ENCODE measurements around the gene INSYN2B. TPM values are rescaled to one million over a fixed set of nuclear protein-coding genes. Genes with fewer than 3 reads are reported as not detected.

Gene INSYN2B
- total RNA-seq, 1 experiment from 2014 or later: not detected

- TF ChIP-seq ARID4B (CRISPR knock-in tag; IDR thresholded peaks at IDR 0.05; ENCODE audit: borderline replicate concordance) (no peak), CBFB (CRISPR knock-in tag; IDR thresholded peaks at IDR 0.05; ENCODE audit: low read depth) (no peak), ZBTB43 (CRISPR knock-in tag; IDR thresholded peaks at IDR 0.05) (no peak), NFE2L1 (CRISPR knock-in tag; IDR thresholded peaks at IDR 0.05) (no peak), E2F4 (CRISPR knock-in tag; IDR thresholded peaks at IDR 0.05; ENCODE audit: borderline replicate concordance, low read depth) (no peak), ZNF317 (CRISPR knock-in tag; IDR thresholded peaks at IDR 0.05; ENCODE audit: borderline replicate concordance, low read depth) (no peak), RELA (CRISPR knock-in tag; IDR thresholded peaks at IDR 0.05; ENCODE audit: borderline replicate concordance) (no peak), FOXP1 (CRISPR knock-in tag; IDR thresholded peaks at IDR 0.05; ENCODE audit: borderline replicate concordance) (no peak), GABPB1 (CRISPR knock-in tag; IDR thresholded peaks at IDR 0.05) (no peak)
Measured at GRCh38 chr5:169862391-169862811, 117.9 kb downstream of the INSYN2B start (continued).

GRCh38 chr5:169861934-169862333 lies 118.4 kb downstream of the INSYN2B start:
- Mint-ChIP-seq H3K27me3 (ENCODE audit: low read depth) (no peaks in the 10 kb centered on the region), H3K4me1 (peaks cover 5% of the 10 kb centered on the region; the same call in 1 of the 2 replicates), H3K4me3 (no peak overlapping the region), H3K9me3 (no peaks in the 10 kb centered on the region), H3K36me3 (no peaks in the 10 kb centered on the region), H3K27ac (no peak overlapping the region)
- TF ChIP-seq AFF4 (CRISPR knock-in tag; IDR thresholded peaks at IDR 0.05; ENCODE audit: borderline replicate concordance): no peak
- ChIA-PET CTCF (no interaction called here), POLR2A (no interaction called here)
- DNase-seq (ENCODE audit: low spot score): no peak
- no peak for ATAC-seq

- no peak for ATAC-seq
- Mint-ChIP-seq H3K27me3 (ENCODE audit: low read depth) (no peaks in the 10 kb centered on the region), H3K9me3 (no peaks in the 10 kb centered on the region), H3K4me3 (no peak overlapping the region), H3K27ac (no peak overlapping the region), H3K36me3 (no peaks in the 10 kb centered on the region), H3K4me1 (peaks cover 5% of the 10 kb centered on the region; the same call in 1 of the 2 replicates)
- CTCF ChIA-PET: no interaction called here
- no peak for DNase-seq (ENCODE audit: low spot score)
- POLR2A ChIA-PET: no interaction called here
- TF ChIP-seq ZNF138 (CRISPR knock-in tag; conservative IDR thresholded peaks at IDR 0.05): no peak
- TF ChIP-seq CDX4 (CRISPR knock-in tag; IDR thresholded peaks at IDR 0.05; ENCODE audit: borderline replicate concordance): no peak
- no peak for TF ChIP-seq CREB1 (CRISPR knock-in tag; IDR thresholded peaks at IDR 0.05)
- no peak for TF ChIP-seq RELA (CRISPR knock-in tag; IDR thresholded peaks at IDR 0.05; ENCODE audit: borderline replicate concordance)
- no peak for TF ChIP-seq ATF6 (CRISPR knock-in tag; IDR thresholded peaks at IDR 0.05)
- TF ChIP-seq RORB (CRISPR knock-in tag; IDR thresholded peaks at IDR 0.05): no peak
Measured at GRCh38 chr5:169861433-169861832, 118.9 kb downstream of the INSYN2B start.

Data from WTC11 (cell line).